ENCODE data around the gene ACOT8.

The ACOT8 gene

GRCh38 chr20:45845452-45845851 lies 11.7 kb downstream of the ACOT8 start:
- H4K5ac ChIP-seq (ENCODE audit: low read length): no peak overlapping the region
- H3K27ac ChIP-seq (ENCODE audit: low read depth, low read length): no peak overlapping the region
- no peak overlapping the region for H3K9ac ChIP-seq (ENCODE audit: low read length)
- H3K27me3 ChIP-seq (ENCODE audit: insufficient read depth, low read length, poor library complexity): no peaks in the 10 kb centered on the region
- H3K23ac ChIP-seq (ENCODE audit: low read length): no peak overlapping the region
- no peak overlapping the region for H2BK120ac ChIP-seq (ENCODE audit: low read depth, low read length)
- no peak overlapping the region for H2BK15ac ChIP-seq (replicated peaks; ENCODE audit: low read depth)
- H2BK5ac ChIP-seq (ENCODE audit: low read length): no peak overlapping the region
- H2AK5ac ChIP-seq (ENCODE audit: low read length): no peak overlapping the region
- no peak overlapping the region for H3K4me3 ChIP-seq (ENCODE audit: low read length)
- H3K36me3 ChIP-seq (ENCODE audit: control insufficient read depth, insufficient read depth, low read length): peaks cover 2% of the 10 kb centered on the region
- no peak overlapping the region for H3K4me2 ChIP-seq (ENCODE audit: low read length)
- no peak for DNase-seq
- H3K56ac ChIP-seq (ENCODE audit: low read length): no peak overlapping the region
- H3K4me1 ChIP-seq (ENCODE audit: control insufficient read depth, low read depth, low read length): no peaks in the 10 kb centered on the region
- no peak overlapping the region for H3K4ac ChIP-seq (ENCODE audit: low read depth, low read length)
- H4K8ac ChIP-seq (ENCODE audit: low read depth, low read length): no peak overlapping the region
- H3K79me1 ChIP-seq (ENCODE audit: low read length): no peaks in the 10 kb centered on the region
- H3K18ac ChIP-seq (ENCODE audit: low read length): no peak overlapping the region
- no peaks in the 10 kb centered on the region for H3K79me2 ChIP-seq (ENCODE audit: control insufficient read depth, insufficient read depth, low read length)

GRCh38 chr20:45843506-45843905 lies 13.7 kb downstream of the ACOT8 start:
- H4K5ac ChIP-seq (ENCODE audit: low read length): no peak overlapping the region
- H3K23ac ChIP-seq (ENCODE audit: low read length): no peak overlapping the region
- H3K18ac ChIP-seq (ENCODE audit: low read length): no peak overlapping the region
- H3K4me1 ChIP-seq (ENCODE audit: control insufficient read depth, low read depth, low read length): no peaks in the 10 kb centered on the region
- H3K56ac ChIP-seq (ENCODE audit: low read length): no peak overlapping the region
- H2AK5ac ChIP-seq (ENCODE audit: low read length): no peak overlapping the region
- peaks cover 2% of the 10 kb centered on the region for H3K36me3 ChIP-seq (ENCODE audit: control insufficient read depth, insufficient read depth, low read length)
- no peak overlapping the region for H2BK15ac ChIP-seq (replicated peaks; ENCODE audit: low read depth)
- H3K27me3 ChIP-seq (ENCODE audit: insufficient read depth, low read length, poor library complexity): no peaks in the 10 kb centered on the region
- H2BK5ac ChIP-seq (ENCODE audit: low read length): no peak overlapping the region
- no peak overlapping the region for H3K4me2 ChIP-seq (ENCODE audit: low read length)
- H2BK120ac ChIP-seq (ENCODE audit: low read depth, low read length): no peak overlapping the region
- H3K79me2 ChIP-seq (ENCODE audit: control insufficient read depth, insufficient read depth, low read length): no peaks in the 10 kb centered on the region
- no peak overlapping the region for H3K4ac ChIP-seq (ENCODE audit: low read depth, low read length)
- no peaks in the 10 kb centered on the region for H3K79me1 ChIP-seq (ENCODE audit: low read length)
- no peak for DNase-seq
- no peak overlapping the region for H3K27ac ChIP-seq (ENCODE audit: low read depth, low read length)
- H3K4me3 ChIP-seq (ENCODE audit: low read length): no peak overlapping the region
- WGBS (ENCODE audit: extremely low coverage, insufficient coverage, low lambda C conversion rate): no CpG with 5 or more reads among the region's 14 CpGs
- no peak overlapping the region for H3K9ac ChIP-seq (ENCODE audit: low read length)
- H4K8ac ChIP-seq (ENCODE audit: low read depth, low read length): no peak overlapping the region

GRCh38 chr20:45842169-45842812 lies 14.9 kb downstream of the ACOT8 start:
- Histone ChIP-seq H3K18ac (ENCODE audit: low read length) (no peak overlapping the region), H3K4ac (ENCODE audit: low read depth, low read length) (no peak overlapping the region), H3K9ac (ENCODE audit: low read length) (no peak overlapping the region), H3K27ac (ENCODE audit: low read depth, low read length) (no peak overlapping the region), H4K8ac (ENCODE audit: low read depth, low read length) (no peak overlapping the region), H2BK120ac (ENCODE audit: low read depth, low read length) (no peak overlapping the region), H3K36me3 (ENCODE audit: control insufficient read depth, insufficient read depth, low read length) (peaks cover 2% of the 10 kb centered on the region), H3K79me2 (ENCODE audit: control insufficient read depth, insufficient read depth, low read length) (no peaks in the 10 kb centered on the region), H3K4me1 (ENCODE audit: control insufficient read depth, low read depth, low read length) (no peaks in the 10 kb centered on the region), H3K56ac (ENCODE audit: low read length) (no peak overlapping the region), H3K4me2 (ENCODE audit: low read length) (no peak overlapping the region), H4K5ac (ENCODE audit: low read length) (no peak overlapping the region), H3K4me3 (ENCODE audit: low read length) (no peak overlapping the region), H2BK5ac (ENCODE audit: low read length) (no peak overlapping the region), H3K23ac (ENCODE audit: low read length) (no peak overlapping the region), H2AK5ac (ENCODE audit: low read length) (no peak overlapping the region), H2BK15ac (replicated peaks; ENCODE audit: low read depth) (no peak overlapping the region), H3K79me1 (ENCODE audit: low read length) (no peaks in the 10 kb centered on the region), H3K27me3 (ENCODE audit: insufficient read depth, low read length, poor library complexity) (no peaks in the 10 kb centered on the region)
- DNase-seq: no peak
- no CpG with 5 or more reads among the region's 5 CpGs for WGBS (ENCODE audit: extremely low coverage, insufficient coverage, low lambda C conversion rate)

GRCh38 chr20:45841407-45842129 lies 15.6 kb downstream of the ACOT8 start:
- no CpG with 5 or more reads among the region's 10 CpGs for WGBS (ENCODE audit: extremely low coverage, insufficient coverage, low lambda C conversion rate)
- no peak overlapping the region for H4K5ac ChIP-seq (ENCODE audit: low read length)

GRCh38 chr20:45840700-45841198 lies 16.4 kb downstream of the ACOT8 start:
- H3K4me1 ChIP-seq (ENCODE audit: control insufficient read depth, low read depth, low read length): no peaks in the 10 kb centered on the region
- H2BK15ac ChIP-seq (replicated peaks; ENCODE audit: low read depth): no peak overlapping the region
- H3K9ac ChIP-seq (ENCODE audit: low read length): no peak overlapping the region
- no peak overlapping the region for H2AK5ac ChIP-seq (ENCODE audit: low read length)
- H3K79me1 ChIP-seq (ENCODE audit: low read length): no peaks in the 10 kb centered on the region
- H3K4ac ChIP-seq (ENCODE audit: low read depth, low read length): no peak overlapping the region
- no peak overlapping the region for H3K56ac ChIP-seq (ENCODE audit: low read length)
- no peak for DNase-seq
- H3K79me2 ChIP-seq (ENCODE audit: control insufficient read depth, insufficient read depth, low read length): no peaks in the 10 kb centered on the region
- H4K5ac ChIP-seq (ENCODE audit: low read length): no peak overlapping the region
- no peak overlapping the region for H2BK5ac ChIP-seq (ENCODE audit: low read length)
- H2BK120ac ChIP-seq (ENCODE audit: low read depth, low read length): no peak overlapping the region
- H3K18ac ChIP-seq (ENCODE audit: low read length): no peak overlapping the region
- H3K23ac ChIP-seq (ENCODE audit: low read length): no peak overlapping the region
- H3K36me3 ChIP-seq (ENCODE audit: control insufficient read depth, insufficient read depth, low read length): peaks cover 2% of the 10 kb centered on the region
- no peak overlapping the region for H4K8ac ChIP-seq (ENCODE audit: low read depth, low read length)
- no peak overlapping the region for H3K4me3 ChIP-seq (ENCODE audit: low read length)
- WGBS (ENCODE audit: extremely low coverage, insufficient coverage, low lambda C conversion rate): no CpG with 5 or more reads among the region's 25 CpGs
- H3K27me3 ChIP-seq (ENCODE audit: insufficient read depth, low read length, poor library complexity): no peaks in the 10 kb centered on the region
- H3K4me2 ChIP-seq (ENCODE audit: low read length): no peak overlapping the region
- H3K27ac ChIP-seq (ENCODE audit: low read depth, low read length): no peak overlapping the region

More at GRCh38 chr20:45841407-45842129, 15.6 kb downstream of the ACOT8 start:
- Histone ChIP-seq H2BK120ac (ENCODE audit: low read depth, low read length) (no peak overlapping the region), H3K79me1 (ENCODE audit: low read length) (no peaks in the 10 kb centered on the region), H2BK15ac (replicated peaks; ENCODE audit: low read depth) (no peak overlapping the region), H2AK5ac (ENCODE audit: low read length) (no peak overlapping the region), H3K4me1 (ENCODE audit: control insufficient read depth, low read depth, low read length) (no peaks in the 10 kb centered on the region), H3K9ac (ENCODE audit: low read length) (no peak overlapping the region), H3K36me3 (ENCODE audit: control insufficient read depth, insufficient read depth, low read length) (peaks cover 2% of the 10 kb centered on the region), H3K27ac (ENCODE audit: low read depth, low read length) (no peak overlapping the region), H3K4me3 (ENCODE audit: low read length) (no peak overlapping the region), H4K8ac (ENCODE audit: low read depth, low read length) (no peak overlapping the region), H3K4me2 (ENCODE audit: low read length) (no peak overlapping the region), H3K27me3 (ENCODE audit: insufficient read depth, low read length, poor library complexity) (no peaks in the 10 kb centered on the region), H3K56ac (ENCODE audit: low read length) (no peak overlapping the region), H2BK5ac (ENCODE audit: low read length) (no peak overlapping the region), H3K18ac (ENCODE audit: low read length) (no peak overlapping the region), H3K79me2 (ENCODE audit: control insufficient read depth, insufficient read depth, low read length) (no peaks in the 10 kb centered on the region), H3K4ac (ENCODE audit: low read depth, low read length) (no peak overlapping the region), H3K23ac (ENCODE audit: low read length) (no peak overlapping the region)
- no peak for DNase-seq

Measured in mesendoderm (in vitro differentiated cells).